GM18520 (cell line): ENCODE measurements around the gene PIK3R4.

Source experiments
- ATAC-seq: cut with Tn5 transposase; IDR thresholded peaks from one replicate; pipeline ENCODE4 v1.9.1; 2021; ENCODE audit not compliant: unreplicated experiment

The PIK3R4 gene

DNA sequence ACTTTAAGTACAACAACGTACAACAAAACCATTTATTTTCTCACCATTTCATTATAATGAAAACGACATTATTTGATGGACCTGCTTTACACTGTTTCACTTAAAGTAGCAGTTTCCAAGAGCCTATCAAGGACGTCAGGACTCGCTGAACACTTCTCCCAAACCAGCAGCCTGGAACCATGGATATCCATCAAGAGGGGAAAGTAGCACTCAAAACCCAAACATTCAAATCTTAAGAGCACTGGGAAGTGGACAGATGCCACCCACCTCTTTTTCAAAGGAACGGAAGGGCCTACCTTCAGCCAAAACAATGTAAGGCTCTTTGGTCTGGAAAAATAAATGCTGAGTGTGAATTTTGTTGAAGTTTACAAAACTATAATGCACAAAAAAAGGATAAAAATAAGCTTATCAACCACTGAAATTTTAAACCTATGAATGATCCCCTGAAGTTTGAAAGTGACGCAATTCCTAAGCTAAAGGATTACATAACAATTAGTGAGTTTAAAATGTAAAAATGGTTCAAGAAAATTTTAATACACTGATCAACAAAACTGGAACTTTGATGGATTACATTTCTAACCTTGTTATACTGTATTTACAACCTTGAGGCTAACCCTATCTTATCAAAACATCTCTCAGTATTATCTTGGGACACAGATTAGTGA lies 4.6 kb downstream of the PIK3R4 start:
- ATAC-seq = no peak

DNA sequence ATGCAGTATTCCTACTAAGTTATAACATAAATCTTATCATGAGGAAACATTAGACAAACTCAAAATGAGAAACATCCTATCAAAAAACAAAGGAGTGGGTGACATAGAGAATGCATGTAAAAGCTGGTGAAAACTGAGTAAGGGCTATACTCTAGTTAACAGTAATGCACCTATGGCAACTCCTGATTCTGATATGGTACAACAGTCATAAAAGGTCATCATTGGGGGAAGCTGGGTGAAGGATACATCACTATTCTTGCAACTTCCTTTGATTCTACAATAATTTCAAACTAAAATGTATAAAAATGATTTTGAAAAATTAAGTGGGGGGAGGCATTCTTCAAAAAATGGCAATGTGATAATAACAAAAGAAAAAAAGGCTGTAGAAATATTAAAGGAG lies 6.8 kb downstream of the PIK3R4 start:
- ATAC-seq = no peak

DNA sequence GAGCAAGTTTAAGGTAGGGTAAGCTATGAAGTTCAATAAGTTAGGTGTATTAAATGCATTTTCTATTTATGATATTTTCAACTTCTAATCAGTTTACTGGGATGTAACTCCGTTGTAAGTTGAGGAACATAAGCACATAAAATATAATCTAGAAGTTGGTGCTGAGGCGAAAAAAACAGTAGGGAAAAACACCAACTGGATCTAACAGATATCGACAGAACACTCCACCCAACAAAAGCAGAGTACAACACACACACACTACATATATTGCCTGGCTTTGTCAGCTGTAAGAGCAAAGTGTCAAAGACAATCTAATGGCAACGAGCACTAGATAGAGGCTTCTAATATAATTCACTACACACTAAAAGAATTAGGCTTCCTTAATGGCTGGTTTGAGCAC lies 8.4 kb downstream of the PIK3R4 start:
- ATAC-seq = no peak

GRCh38 chr3:130737622-130738021 lies 9.0 kb downstream of the PIK3R4 start:
- no peak for ATAC-seq

DNA sequence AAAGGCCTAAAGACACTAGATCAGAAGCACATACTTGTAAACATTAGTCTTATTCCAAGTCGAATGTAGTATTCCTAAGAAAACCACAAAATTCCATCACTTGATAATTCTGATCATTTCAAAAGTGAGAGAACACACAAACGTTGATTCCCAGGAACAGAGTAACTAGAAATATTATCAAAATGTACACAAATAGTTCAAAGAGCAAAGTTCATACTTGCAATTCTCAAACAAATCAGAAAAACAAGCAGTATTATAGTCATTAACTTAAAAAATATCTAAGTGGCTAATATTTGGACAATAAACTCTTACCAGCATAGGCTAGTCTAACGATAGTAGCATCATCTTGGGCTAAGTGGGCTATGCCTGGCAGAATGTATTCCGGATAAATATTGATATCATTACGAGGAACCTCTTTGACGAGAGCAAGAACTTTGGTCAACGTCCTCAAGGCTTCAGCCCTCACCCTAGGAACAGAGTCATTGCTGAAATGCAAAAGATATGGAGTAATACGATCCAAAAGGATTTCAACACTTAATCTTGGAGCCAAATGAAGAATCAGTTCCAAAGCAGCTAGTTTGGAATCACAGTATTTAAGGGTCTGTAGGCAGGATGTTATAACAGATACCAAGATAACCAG lies 13.3 kb downstream of the PIK3R4 start:
- ATAC-seq = no peak

DNA sequence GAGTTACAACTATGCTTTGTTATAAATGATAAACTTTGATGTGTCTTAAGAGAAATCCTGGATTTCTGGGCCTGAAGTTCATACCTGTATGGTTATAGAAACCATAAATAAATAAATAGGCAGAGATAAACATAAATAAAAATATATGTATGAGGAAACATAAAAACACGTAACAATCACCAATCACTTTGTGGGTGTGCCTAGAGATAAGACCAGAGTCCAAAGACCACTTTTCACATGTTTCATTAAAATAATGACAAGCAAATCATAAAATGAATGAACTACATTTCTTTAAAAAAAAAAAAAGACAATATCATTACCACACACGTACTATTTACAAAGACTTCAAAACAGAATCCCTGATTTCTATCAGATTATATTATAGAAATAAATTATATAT lies 14.1 kb downstream of the PIK3R4 start:
- no peak for ATAC-seq

DNA sequence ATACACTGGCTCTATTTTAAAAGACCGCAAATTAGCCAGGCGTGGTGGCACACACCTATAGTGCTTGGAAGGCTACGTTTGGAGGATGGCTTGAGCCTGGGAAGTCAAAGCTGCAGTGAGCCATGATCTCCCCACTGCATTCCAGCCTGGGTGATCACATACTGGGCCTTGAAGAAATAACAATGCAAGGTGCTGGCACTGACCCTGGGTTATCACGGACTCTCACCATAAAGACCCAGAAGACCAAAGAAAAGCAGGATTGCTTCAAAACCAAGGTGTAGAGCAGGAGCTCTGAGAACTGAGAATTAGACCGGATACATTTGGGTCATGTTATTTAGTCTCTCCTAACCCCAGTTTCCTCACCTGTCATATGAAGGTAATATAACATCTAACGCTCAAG lies 14.8 kb downstream of the PIK3R4 start:
- ATAC-seq = no peak

DNA sequence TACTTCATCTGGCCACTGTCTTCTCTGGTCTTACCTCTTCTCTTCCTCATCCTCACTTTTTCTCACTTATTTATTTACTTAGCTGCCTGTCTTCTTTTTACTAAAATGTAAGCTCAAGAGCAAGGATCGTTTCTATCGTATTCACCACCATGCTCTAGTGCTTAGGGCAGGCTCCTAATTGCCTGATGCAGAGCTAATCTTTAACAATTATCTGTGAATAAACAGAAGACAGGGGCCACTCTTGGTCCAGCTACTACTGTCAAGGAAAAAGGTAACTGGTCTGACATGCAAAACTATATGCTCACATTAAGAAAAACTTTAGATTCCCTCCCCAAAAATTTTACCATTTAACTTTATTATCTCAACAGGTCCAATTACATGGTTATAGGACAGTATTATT lies 17.5 kb downstream of the PIK3R4 start:
- no peak for ATAC-seq

- no peak for ATAC-seq
Measured at GRCh38 chr3:130728037-130728436, 18.6 kb downstream of the PIK3R4 start.

- no peak for ATAC-seq
Measured at GRCh38 chr3:130725746-130726145, 20.9 kb downstream of the PIK3R4 start.

DNA sequence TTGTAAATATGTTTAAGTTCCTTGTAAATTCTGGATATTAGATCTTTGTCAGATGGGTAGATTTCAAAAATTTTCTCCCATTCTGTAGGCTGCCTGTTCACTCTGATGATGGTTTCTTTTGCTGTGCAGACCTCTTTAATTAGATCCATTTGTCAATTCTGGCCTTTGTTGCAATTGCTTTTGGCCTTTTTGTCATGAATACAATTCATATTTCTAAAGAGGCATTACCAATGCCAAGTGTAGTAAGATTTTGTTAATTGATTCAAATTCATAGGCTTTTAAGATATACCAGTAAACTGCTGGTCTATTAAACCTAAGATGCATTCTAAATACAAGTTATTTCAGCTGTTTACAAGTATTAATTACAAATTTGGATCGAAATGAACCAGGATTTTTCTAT lies 31.0 kb downstream of the PIK3R4 start:
- ATAC-seq = no peak

DNA sequence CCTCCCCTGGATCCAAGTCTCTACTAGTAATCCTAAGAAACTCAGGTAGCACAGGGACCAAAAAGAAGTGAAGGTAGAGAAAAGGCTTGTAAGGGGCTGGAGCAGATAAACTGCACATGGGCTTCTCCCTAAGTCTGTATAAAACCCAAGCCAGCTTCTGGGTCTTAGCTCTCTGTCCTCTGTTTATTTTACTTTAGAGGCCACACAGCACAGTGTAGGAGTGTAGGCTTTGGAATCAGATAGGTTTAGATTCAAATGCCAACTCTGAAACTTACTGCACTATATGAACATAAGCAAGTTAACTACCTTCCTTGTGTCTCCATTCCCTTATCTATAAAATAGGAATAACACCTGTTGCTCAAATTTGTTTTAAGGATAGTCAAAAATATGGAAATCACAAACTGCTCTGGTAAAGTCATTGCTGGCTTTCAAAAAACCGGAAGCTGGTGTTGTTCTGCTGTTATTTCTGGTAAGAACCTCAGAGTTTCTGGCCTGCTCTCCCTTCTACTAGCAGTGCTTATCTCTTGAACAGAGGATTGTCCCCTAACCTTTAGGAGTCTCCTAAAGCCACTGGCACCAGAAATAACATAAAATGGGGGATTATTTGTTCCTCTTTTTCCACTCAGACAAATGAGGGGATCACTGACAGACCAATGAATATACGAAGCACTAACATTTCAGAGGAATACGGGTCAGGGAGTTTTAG lies 33.8 kb downstream of the PIK3R4 start:
- ATAC-seq = no peak

DNA sequence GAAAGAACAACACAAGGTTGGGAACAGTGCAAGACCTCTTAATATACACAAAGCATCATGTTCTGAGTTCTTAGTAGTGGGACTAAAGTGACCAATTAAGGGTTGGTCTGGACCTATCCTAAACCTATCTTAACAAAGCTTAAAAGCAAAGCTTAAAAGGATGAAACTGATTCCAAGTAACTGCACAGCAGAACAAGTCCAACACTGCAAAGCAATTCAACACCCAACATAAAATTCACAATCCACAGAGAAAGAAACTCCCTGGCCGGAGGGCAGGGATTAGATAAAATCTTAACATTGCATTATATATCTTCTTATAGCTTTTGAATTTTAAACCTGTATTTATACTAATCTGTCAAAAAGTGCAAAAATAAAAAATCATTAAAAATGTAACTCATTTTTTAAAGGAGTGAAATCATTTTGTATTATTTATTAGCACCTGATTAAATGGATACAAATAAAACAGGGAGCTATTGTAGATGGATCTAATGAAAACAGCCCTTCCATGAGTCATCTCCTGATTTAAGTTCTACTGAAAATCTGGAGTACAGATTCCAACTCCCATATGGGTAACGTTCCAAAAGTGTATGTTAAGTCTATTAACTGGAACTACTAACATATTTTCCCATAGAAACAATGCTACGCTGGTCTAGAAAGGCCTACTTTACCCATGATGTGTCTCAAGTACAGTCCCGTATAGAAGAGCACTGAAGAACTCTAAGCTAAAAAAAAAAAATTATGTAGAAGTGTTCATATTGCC lies 34.9 kb downstream of the PIK3R4 start:
- no peak for ATAC-seq

- ATAC-seq = no peak
Measured at GRCh38 chr3:130709671-130710070, 37.0 kb downstream of the PIK3R4 start.

DNA sequence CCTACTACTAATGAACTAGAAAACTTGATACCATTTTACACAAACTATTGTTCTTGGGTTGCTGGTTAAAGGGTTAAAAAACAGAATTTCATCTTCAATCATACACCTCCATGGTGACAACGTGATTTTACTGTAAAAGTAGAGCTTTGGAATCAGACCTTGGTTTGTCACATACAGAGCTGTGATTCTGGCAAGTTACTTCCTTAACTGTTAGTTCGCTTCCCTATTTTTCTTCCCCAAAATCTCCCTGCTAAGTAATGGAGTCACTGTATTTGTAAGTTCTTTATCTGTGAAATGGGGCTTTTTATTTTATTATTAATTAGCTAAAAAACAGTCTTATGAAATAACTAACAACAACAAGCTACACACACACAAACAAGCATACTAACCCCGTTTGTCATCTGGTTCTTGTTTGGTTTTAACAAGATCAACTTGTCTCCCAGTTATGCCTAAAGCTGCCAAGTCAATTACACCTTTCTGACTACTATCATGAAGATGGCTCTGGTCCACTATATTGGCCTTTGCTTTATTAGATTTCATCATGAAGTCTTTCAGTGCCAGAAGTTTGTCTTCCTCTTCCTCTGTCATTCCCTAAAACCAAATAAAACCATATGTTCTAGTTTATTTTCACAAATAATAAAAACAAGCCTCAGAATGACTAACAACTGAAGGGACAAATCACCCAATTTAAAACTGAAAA lies 38.6 kb downstream of the PIK3R4 start:
- ATAC-seq = no peak

DNA sequence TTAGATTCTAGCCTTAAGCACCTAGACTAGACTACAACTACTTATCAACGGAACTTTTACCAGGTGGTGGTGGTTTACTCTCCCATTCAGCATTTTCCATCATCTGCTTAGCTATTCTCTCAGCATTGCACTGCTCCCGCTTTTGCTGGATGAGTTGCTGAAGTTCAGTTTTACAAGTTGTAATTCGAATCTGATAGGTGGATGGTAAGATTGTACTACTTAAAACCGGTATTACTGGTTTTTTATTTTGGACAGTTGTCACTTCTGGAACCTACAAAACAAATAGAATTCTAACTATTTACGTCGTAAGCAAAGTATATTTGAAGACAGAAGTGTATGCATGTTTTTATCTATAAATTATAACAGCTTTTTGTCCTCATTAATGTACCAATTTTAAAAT lies 41.1 kb downstream of the PIK3R4 start:
- no peak for ATAC-seq

- no peak for ATAC-seq
Measured at GRCh38 chr3:130702985-130703384, 43.6 kb downstream of the PIK3R4 start.

GRCh38 chr3:130700541-130700940 lies 46.1 kb downstream of the PIK3R4 start:
- ATAC-seq = no peak

DNA sequence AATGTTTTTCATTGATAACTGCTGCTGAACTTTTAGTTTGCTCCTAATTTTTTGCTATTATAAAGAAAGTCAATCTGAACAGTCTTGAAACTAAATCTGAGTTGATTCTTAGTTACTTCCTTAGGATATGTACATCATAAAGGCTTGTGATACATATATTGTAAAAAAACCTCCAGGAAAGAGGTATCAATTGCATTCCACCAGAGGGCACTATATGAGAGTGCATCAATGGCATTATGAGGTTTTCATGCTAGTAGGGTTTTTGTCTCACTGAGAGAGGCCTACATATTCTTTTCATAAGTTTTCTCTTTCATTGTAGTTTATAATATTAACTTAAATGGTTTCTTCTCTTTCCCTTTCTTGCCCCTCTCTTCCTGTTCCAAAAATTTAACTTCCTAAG lies 46.9 kb downstream of the PIK3R4 start:
- no peak for ATAC-seq

DNA sequence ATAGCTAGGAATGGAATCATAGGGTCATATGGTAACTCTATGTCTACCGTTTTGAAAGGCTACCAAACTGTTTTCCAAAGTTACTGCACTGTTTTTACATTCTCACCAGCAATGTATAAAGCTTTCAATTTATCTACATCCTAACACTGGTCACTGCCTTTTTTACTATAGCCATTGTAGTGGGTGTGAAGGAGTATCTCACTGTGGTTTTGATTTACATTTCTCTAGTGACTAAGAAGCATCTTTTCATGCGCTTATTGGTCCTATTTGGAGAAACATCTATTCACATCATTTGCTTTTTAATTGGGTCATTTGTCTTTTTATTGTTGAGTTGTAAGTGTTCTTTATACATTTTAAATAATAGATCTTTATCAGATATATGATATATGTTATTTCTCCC lies 53.3 kb downstream of the PIK3R4 start:
- no peak for ATAC-seq

GRCh38 chr3:130692455-130692854 lies 54.2 kb downstream of the PIK3R4 start:
- no peak for ATAC-seq
